C4-2B (cell line): ENCODE data around the gene ANKRD6.

ENCODE experiments used
- ZFX ChIP-seq: fragments of 450-650 bp; IDR thresholded peaks from 2 replicates; pipeline ENCODE4 v1.6.1; 2017
- TF ChIP-seq, protein P1 (sequence below): fragments of 450-650 bp; conservative IDR thresholded peaks from 2 replicates; pipeline ENCODE4 v1.5.1; 2017; ENCODE audit warnings: mild to moderate bottlenecking

DNA sequence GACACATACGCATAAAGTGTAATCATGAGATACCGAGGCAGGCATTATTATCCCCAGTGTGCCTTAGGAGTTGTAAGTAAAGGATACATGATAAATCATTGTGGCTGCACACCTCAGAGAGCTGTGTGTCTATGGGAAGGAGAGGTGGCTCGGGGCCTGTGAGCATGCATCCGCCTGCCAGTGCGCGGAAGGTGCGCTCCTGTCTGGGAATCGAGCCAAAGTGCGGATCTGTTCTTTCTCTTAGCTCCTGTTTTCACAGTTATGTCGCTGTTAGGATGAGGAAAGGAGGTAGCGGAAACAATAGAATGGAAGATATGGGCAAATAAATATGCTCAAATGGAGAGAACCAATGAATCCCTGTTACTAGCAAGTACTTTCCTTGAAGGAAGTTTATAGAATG lies 98.0 kb downstream of the ANKRD6 start:
- TF ChIP-seq, protein P1, sequence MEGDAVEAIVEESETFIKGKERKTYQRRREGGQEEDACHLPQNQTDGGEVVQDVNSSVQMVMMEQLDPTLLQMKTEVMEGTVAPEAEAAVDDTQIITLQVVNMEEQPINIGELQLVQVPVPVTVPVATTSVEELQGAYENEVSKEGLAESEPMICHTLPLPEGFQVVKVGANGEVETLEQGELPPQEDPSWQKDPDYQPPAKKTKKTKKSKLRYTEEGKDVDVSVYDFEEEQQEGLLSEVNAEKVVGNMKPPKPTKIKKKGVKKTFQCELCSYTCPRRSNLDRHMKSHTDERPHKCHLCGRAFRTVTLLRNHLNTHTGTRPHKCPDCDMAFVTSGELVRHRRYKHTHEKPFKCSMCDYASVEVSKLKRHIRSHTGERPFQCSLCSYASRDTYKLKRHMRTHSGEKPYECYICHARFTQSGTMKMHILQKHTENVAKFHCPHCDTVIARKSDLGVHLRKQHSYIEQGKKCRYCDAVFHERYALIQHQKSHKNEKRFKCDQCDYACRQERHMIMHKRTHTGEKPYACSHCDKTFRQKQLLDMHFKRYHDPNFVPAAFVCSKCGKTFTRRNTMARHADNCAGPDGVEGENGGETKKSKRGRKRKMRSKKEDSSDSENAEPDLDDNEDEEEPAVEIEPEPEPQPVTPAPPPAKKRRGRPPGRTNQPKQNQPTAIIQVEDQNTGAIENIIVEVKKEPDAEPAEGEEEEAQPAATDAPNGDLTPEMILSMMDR = no peak
- TF ChIP-seq ZFX = no peak
